HG03378 (cell line): ENCODE results near the gene IKBIP.
"Not testable (repeated sequence)": the region's sequence is repeated elsewhere in the genome, so short reads cannot be mapped to it uniquely, and the experiment has no call there.

ENCODE experiments used
- ATAC-seq: cut with Tn5 transposase; IDR thresholded peaks from one replicate; pipeline ENCODE4 v1.9.1; 2021; ENCODE audit warnings: mild to moderate bottlenecking, moderate library complexity; ENCODE audit not compliant: unreplicated experiment

IKBIP gene

GRCh38 chr12:98644712-98645571, at the start of gene IKBIP, which contains the start of gene APAF1:
Gene IKBIP (minus strand): TSS chr12:98644788. CDS start chr12:98644701, 87 bp downstream.
Gene APAF1 (plus strand): TSS chr12:98645290. CDS start chr12:98648360, 3,070 bp downstream.
- ATAC-seq, result peak; percentile 83

- ATAC-seq, result no peak
These were observed 46.8 kb upstream of the IKBIP start for GRCh38 chr12:98691351-98691750.

- no peak for ATAC-seq
These were observed 42.0 kb upstream of the IKBIP start for GRCh38 chr12:98686603-98687002.

- no peak for ATAC-seq
These were observed 39.6 kb upstream of the IKBIP start for GRCh38 chr12:98684199-98684598.

- ATAC-seq, result no peak
These were observed 35.0 kb upstream of the IKBIP start for GRCh38 chr12:98679611-98680005.

- ATAC-seq, result no peak
These were observed 34.5 kb upstream of the IKBIP start for GRCh38 chr12:98678946-98679610.

GRCh38 chr12:98678236-98678945, 33.8 kb upstream of the IKBIP start:
- ATAC-seq, result no peak

- no peak for ATAC-seq
These were observed 30.3 kb upstream of the IKBIP start for GRCh38 chr12:98674841-98675240.

- ATAC-seq, result no peak
These were observed 26.9 kb upstream of the IKBIP start for GRCh38 chr12:98671459-98671858.

GRCh38 chr12:98669751-98670150, 25.2 kb upstream of the IKBIP start:
- ATAC-seq, result no peak

- ATAC-seq, result no peak
These were observed 15.9 kb upstream of the IKBIP start for GRCh38 chr12:98660521-98660920.

- ATAC-seq, result no peak
These were observed 11.9 kb upstream of the IKBIP start for GRCh38 chr12:98656289-98657101.

GRCh38 chr12:98653866-98654493, 9.4 kb upstream of the IKBIP start:
- no peak for ATAC-seq

GRCh38 chr12:98651328-98651727, 6.7 kb upstream of the IKBIP start:
- ATAC-seq, result no peak

GRCh38 chr12:98646294-98647090, 1.9 kb upstream of the IKBIP start:
- ATAC-seq, result no peak

GRCh38 chr12:98645572-98646067, 1.0 kb upstream of the IKBIP start:
- ATAC-seq, result peak; percentile 0

GRCh38 chr12:98644433-98644711, 216 bp downstream of the IKBIP start:
- ATAC-seq, result peak; percentile 19

GRCh38 chr12:98642801-98643200, 1.8 kb downstream of the IKBIP start:
- not testable (repeated sequence) for ATAC-seq

GRCh38 chr12:98639491-98639890, 5.1 kb downstream of the IKBIP start:
- ATAC-seq, result no peak
